ENCODE measurements around the gene C11orf91.
"Not testable (repeated sequence)": the region's sequence is repeated elsewhere in the genome, so short reads cannot be mapped to it uniquely, and the experiment has no call there.

Gene C11orf91

DNA sequence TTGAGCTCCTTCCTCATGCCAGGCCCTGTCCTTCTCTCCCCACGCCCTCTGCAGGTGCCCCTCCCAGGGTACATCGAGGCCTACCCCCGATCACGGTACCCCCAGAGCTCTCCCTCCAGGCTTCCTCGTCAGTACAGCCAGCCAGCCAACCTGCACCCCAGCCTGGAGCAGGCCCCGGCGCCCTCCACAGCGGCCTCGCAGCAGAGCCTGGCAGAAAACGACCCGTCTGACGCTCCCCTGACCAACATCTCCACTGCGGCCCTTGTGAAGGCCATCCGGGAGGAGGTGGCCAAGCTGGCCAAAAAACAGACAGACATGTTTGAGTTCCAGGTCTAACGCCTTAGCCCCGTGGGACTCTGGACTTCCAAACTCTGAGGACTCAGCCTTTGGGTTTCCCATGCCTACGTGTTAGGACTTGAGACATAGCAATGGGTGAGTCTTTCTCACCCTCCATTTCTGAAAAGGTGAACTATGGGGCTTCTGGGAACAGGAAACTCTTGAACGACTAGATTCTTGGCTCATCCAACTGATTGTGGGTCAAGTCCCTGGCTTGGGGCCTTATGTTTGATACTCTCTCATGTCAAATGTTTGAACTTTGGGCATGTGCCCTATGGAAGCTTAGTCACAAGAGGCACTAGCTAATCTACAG lies 32.7 kb downstream of the C11orf91 start:
- DNase-seq (ENCODE audit: extremely low read depth, low read depth): no peak
- no peak for TF ChIP-seq CTCF (IDR thresholded peaks at IDR 0.05; ENCODE audit: low read depth, low read length)

DNA sequence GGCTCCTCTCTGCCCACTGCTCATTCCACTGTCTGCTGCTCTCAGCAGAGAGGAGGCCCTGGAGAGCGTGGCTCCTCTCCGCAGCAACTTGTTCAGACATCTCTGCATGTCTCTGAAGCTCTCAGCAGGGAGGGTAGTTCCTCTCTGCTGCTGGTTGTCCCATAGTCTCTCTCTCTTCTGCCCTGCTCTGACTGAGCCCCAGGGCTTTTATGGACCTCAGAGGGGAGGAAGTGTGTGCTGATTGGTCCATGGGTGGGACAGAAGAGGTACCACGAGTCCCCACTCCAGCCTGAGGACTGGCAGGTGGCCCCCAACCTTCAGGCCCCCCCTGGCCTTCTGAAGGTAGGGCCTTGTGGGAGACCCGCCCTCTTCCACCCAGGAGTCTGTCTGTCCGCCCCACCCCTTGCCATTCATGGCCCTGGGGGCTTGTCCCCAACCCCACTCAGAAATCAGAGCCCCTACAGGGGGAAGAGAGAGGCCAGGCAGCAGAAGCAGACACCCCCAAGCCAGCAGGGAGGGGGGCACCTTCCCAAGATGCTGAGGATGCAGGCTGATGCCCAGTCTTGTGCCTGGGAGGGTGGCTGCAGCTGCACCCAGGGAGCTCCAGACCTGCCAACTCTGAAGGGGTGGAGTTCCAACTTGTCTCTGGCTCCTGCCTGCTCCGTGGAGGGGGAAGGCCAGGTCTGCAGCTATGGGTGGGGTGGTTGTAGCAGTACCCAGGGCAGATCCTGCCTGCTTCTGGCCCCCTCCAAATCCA lies 35.1 kb downstream of the C11orf91 start:
- no peak for DNase-seq (ENCODE audit: extremely low read depth, low read depth)

GRCh38 chr11:33664827-33665226 lies 35.8 kb downstream of the C11orf91 start:
- TF ChIP-seq CTCF (IDR thresholded peaks at IDR 0.05; ENCODE audit: low read depth, low read length): no peak
- DNase-seq (ENCODE audit: extremely low read depth, low read depth): no peak

More for the DNA sequence above, 35.1 kb downstream of the C11orf91 start:
- TF ChIP-seq CTCF (IDR thresholded peaks at IDR 0.05; ENCODE audit: low read depth, low read length): no peak

DNA sequence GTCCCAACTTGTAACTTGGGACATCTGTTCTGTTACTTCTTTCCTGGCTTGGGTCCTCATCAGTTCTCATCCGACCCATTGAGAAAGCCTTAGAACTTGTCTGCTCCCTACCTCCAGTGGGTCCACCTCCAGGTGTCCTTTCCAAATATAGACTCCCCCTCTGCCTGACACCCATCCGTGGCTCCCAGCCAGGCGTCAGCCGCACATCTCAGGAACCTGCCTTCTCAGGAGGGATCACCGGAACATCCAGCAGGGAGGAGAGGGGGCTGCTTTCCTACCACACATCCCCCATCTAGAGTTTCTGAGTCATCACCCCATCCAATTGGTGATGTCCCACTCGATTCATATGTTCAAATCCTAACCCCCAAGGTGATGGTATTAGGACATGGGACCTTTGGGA lies 36.5 kb downstream of the C11orf91 start:
- no peak for TF ChIP-seq CTCF (IDR thresholded peaks at IDR 0.05; ENCODE audit: low read depth, low read length)

GRCh38 chr11:33663121-33663520 lies 37.5 kb downstream of the C11orf91 start:
- no peak for DNase-seq (ENCODE audit: extremely low read depth, low read depth)

More for the DNA sequence above, 36.5 kb downstream of the C11orf91 start:
- DNase-seq (ENCODE audit: extremely low read depth, low read depth): no peak

DNA sequence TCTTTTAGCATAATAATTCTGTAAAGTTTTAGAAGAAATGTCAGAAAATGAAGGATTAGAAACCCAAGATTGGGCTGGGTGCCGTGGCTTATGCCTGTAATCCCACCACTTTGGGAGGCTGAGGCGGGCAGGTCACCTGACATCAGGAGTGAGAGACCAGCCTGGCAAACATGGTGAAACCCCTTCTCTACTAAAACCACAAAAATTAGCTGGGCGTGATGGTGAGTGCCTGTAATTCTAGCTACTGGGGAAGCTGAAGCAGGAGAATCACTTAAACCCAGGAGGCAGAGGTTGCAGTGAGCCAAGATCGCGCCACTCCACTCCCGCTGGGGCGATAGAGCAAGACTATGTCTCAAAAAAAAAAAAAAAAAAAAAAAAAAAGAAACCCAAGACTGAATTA lies 39.1 kb downstream of the C11orf91 start:
- not testable (repeated sequence) for DNase-seq (ENCODE audit: extremely low read depth, low read depth)

More at GRCh38 chr11:33663121-33663520, 37.5 kb downstream of the C11orf91 start:
- no peak for TF ChIP-seq CTCF (IDR thresholded peaks at IDR 0.05; ENCODE audit: low read depth, low read length)

DNA sequence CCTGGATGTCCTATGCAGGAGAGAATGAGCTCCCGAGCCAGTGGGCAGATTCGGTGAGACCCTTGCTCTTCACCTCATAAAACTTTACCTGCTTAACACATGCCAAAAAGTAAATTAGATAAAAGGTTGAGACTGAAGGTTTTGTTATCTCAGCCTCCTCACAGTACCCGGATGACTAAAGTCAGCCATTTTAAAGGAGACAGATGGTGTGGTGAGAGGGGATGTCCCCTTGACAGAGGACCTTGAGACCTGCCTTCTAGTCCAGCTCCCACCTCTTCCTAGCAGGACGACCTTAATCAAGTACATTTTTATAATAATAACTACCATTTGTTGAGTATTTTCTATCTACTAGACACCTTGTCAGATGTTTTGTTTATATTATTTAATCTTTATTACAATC lies 39.7 kb downstream of the C11orf91 start:
- no peak for TF ChIP-seq CTCF (IDR thresholded peaks at IDR 0.05; ENCODE audit: low read depth, low read length)
- no peak for DNase-seq (ENCODE audit: extremely low read depth, low read depth)

Measured in AG09319 (cell line).